Right atrium auricular region (tissue), 2 donors: Measurements from ENCODE around the gene COL25A1. TPM values are rescaled to one million over a fixed set of nuclear protein-coding genes. Genes with fewer than 3 reads are reported as not detected.
"Not testable (repeated sequence)": the region's sequence is repeated elsewhere in the genome, so short reads cannot be mapped to it uniquely, and the experiment has no call there.

Source experiments
- DNase-seq: peaks from one replicate; pipeline ENCODE4 v3.0.0-alpha.2; 2019; ENCODE audit warnings: low spot score
- H3K27ac ChIP-seq, 2 donors: fragments of 200-600 bp; sonication (generic); 1 replicate in 1 of 2; 2 replicates in 1 of 2; pipeline ENCODE4 v1.5.1; 2016 to 2019
- H3K27me3 ChIP-seq, 2 donors: fragments of 200-600 bp; sonication (generic); one replicate each; pipeline versions ENCODE4 v1.5.1 to v1.6.0; 2017 to 2019
- H3K36me3 ChIP-seq: fragments of 200-600 bp; sonication (generic); one replicate; pipeline ENCODE4 v1.5.1; 2016
- H3K4me1 ChIP-seq, 2 donors: fragments of 200-600 bp; sonication (generic); one replicate each; pipeline versions ENCODE4 v1.5.1 to v1.6.0; 2017 to 2019
- H3K4me3 ChIP-seq, 2 donors: fragments of 200-600 bp; sonication (generic); 1 replicate in 1 of 2; 2 replicates in 1 of 2; pipeline ENCODE4 v1.5.1; 2017 to 2019; ENCODE audit warnings: mild to moderate bottlenecking in 1 of 2, moderate library complexity in 1 of 2
- H3K9me3 ChIP-seq, 2 donors: fragments of 200-600 bp; sonication (generic); one replicate each; pipeline ENCODE4 v1.5.1; 2019
- total RNA-seq, 2 donors: library from RNA; depleted of rRNA; stranded (reverse); fragments of >200 nt; gene quantifications; one replicate each; pipeline ENCODE4 v1.1.0, GENCODE V29; 2016
- TF ChIP-seq, protein P1 (sequence below), 2 donors: fragments of 200-600 bp; sonication (generic); IDR thresholded peaks; one replicate each; pipeline ENCODE4 v1.5.1; 2019; ENCODE audit warnings: antibody characterized with exemption in 2 of 2

The COL25A1 gene
- total RNA-seq, 2 donors from 2014 or later = 0.26 to 0.59 TPM

DNA sequence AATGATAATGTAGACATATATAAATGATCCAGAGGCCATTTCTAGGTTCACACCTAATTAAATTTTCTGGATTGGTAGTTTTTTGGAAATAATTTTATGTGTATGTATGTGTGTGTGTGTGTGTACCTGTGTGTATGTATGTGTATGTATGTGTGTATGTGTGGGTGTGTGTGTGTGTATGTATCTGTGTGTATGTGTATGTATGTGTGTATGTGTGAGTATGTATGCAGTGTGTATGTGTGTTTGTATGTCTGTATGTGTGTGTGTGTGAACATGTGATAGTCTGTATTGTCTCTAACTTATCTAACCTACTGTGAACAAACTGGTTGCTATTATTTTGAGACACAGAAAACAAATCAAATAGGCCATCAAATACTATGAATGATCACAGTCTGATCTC lies 152.6 kb downstream of the COL25A1 start:
- H3K4me1 ChIP-seq = no peaks in the 10 kb centered on the region
- TF ChIP-seq, protein P1, sequence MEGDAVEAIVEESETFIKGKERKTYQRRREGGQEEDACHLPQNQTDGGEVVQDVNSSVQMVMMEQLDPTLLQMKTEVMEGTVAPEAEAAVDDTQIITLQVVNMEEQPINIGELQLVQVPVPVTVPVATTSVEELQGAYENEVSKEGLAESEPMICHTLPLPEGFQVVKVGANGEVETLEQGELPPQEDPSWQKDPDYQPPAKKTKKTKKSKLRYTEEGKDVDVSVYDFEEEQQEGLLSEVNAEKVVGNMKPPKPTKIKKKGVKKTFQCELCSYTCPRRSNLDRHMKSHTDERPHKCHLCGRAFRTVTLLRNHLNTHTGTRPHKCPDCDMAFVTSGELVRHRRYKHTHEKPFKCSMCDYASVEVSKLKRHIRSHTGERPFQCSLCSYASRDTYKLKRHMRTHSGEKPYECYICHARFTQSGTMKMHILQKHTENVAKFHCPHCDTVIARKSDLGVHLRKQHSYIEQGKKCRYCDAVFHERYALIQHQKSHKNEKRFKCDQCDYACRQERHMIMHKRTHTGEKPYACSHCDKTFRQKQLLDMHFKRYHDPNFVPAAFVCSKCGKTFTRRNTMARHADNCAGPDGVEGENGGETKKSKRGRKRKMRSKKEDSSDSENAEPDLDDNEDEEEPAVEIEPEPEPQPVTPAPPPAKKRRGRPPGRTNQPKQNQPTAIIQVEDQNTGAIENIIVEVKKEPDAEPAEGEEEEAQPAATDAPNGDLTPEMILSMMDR (IDR thresholded peaks at IDR 0.05) = no peak
- no peak overlapping the region for H3K27ac ChIP-seq
- H3K36me3 ChIP-seq = no peaks in the 10 kb centered on the region
- H3K9me3 ChIP-seq = no peaks in the 10 kb centered on the region
- no peaks in the 10 kb centered on the region for H3K27me3 ChIP-seq
- no peak overlapping the region for H3K4me3 ChIP-seq
- no peak for DNase-seq

DNA sequence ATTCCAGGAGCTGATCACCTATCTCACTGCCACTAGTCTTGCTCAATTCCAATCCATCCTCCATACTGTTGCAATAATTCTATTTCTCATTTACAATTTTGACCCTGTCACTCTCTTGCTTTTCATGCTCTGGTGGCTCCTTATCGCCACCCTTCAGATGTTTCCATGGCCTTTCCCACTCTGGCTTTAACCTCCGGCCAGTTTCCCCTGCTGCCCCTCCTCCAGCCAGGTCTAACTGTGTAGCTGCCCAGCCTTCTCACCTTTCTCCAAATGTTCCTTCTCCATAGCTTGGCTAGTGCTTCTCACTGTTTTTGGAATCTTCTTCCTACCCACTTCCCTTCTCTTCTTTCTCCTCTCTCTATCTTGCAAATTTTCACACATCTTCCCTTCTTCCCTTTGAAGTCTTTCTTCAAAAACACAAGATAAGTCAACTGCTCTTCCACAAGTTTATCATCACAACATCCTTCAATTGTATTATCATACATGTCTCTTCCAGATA lies 153.8 kb downstream of the COL25A1 start:
- DNase-seq = no peak
- no peaks in the 10 kb centered on the region for H3K9me3 ChIP-seq
- H3K27me3 ChIP-seq = no peaks in the 10 kb centered on the region
- no peak overlapping the region for H3K4me3 ChIP-seq
- H3K27ac ChIP-seq = no peak overlapping the region
- H3K36me3 ChIP-seq = no peaks in the 10 kb centered on the region
- TF ChIP-seq, protein P1 (IDR thresholded peaks at IDR 0.05) = no peak
- no peaks in the 10 kb centered on the region for H3K4me1 ChIP-seq

DNA sequence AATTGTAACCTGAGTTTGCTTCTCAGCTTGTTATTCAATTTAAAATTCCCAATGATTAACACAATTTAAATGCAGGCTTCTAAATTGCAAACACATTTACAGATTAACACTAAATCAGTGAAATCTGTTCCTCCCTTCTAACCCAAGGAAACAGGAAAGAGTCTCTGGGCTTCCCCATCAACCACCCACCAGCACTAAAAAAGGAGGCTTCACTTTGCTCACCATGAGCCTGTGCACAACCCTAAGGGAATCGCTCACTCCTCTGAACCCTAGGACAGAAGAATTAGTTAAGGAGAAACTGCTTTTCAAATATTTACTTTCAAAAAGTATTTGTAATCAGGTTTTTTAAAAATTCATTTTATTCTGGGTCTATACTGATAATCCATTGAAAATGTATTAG lies 155.3 kb downstream of the COL25A1 start:
- H3K27me3 ChIP-seq = no peaks in the 10 kb centered on the region
- TF ChIP-seq, protein P1 (IDR thresholded peaks at IDR 0.05) = no peak
- DNase-seq = no peak
- H3K27ac ChIP-seq = no peak overlapping the region
- no peaks in the 10 kb centered on the region for H3K36me3 ChIP-seq
- no peak overlapping the region for H3K4me3 ChIP-seq
- no peaks in the 10 kb centered on the region for H3K4me1 ChIP-seq
- H3K9me3 ChIP-seq = no peaks in the 10 kb centered on the region

DNA sequence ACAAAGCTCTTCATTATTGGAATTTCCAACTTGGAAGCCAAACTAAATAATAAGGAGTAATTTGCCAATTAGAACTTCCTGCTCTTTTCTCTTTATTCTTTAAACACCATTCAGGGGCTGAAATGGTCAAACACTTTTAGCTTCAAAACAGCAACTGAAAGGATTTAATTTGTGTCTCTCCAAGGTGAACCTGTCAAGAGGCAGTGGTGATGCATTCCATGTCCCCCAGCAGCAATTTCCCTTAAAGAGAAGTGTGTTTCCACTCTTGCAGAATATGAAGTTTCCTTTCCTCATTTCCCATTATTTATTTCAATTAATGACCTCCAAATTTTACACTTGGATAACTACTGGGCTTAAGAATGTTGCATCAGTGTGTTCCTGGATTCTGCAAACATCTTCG lies 156.0 kb downstream of the COL25A1 start:
- Histone ChIP-seq H3K4me3 (no peak overlapping the region), H3K27me3 (no peaks in the 10 kb centered on the region), H3K4me1 (no peaks in the 10 kb centered on the region), H3K27ac (no peak overlapping the region), H3K36me3 (no peaks in the 10 kb centered on the region), H3K9me3 (no peaks in the 10 kb centered on the region)
- no peak for DNase-seq
- TF ChIP-seq, protein P1 (IDR thresholded peaks at IDR 0.05) = no peak

DNA sequence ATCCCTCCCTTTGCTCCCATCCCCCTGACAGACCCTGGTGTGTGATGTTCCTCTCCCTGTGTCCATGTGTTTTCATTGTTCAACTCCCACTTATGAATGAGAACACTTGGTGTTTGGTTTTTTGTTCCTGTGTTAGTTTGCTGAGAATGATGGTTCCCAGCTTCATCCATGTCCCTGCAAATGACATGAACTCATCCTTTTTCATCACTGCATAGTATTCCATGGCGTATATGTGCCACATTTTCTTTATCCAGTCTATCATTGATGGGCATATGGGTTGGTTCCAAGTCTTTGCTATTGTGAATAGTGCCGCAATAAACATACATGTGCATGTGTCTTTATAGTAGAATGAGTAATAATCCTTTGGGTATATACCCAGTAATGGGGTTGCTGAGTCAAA lies 164.3 kb downstream of the COL25A1 start:
- not testable (repeated sequence) for H3K36me3 ChIP-seq, H3K4me1 ChIP-seq, H3K27me3 ChIP-seq, H3K9me3 ChIP-seq, H3K27ac ChIP-seq, H3K4me3 ChIP-seq, DNase-seq

DNA sequence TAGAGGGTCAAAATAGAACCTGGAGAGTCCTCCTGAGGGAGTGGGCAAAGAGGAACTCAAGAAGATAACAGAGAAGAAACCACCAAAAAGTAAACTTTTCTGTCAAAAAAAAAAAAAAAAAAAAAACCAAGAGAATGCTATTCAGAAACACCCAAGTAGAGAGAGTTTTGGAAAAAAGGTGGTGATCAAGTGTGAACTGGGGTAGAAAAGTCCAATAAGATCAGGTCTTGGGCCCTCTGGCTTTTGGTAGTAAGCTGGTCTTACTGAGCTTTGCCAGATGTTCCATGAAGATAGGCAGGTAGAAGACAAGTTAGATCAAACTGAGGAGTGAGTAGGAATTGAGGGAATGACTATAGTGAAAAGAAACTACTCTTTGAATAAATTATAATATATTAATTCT lies 167.5 kb downstream of the COL25A1 start:
- Histone ChIP-seq H3K27ac (no peak overlapping the region), H3K9me3 (no peaks in the 10 kb centered on the region), H3K36me3 (no peaks in the 10 kb centered on the region), H3K27me3 (no peaks in the 10 kb centered on the region), H3K4me1 (no peaks in the 10 kb centered on the region), H3K4me3 (no peak overlapping the region)
- TF ChIP-seq, protein P1 (IDR thresholded peaks at IDR 0.05) = no peak
- no peak for DNase-seq
